Endodermal cell (in vitro differentiated cells): ENCODE results near the gene CRY1. TPM values are rescaled to one million over a fixed set of nuclear protein-coding genes. Genes with fewer than 3 reads are reported as not detected.

Source experiments
- DNase-seq: peaks from one replicate; pipeline ENCODE4 v3.0.0-alpha.2; 2017
- H3K27ac ChIP-seq: 2 replicates; pipeline ENCODE4 v1.5.1; 2013; ENCODE audit warnings: mild to moderate bottlenecking, low read depth, low read length, moderate library complexity
- H3K27me3 ChIP-seq: 2 replicates; pipeline ENCODE4 v1.6.1; 2013; ENCODE audit warnings: mild to moderate bottlenecking, low read length, moderate library complexity; ENCODE audit not compliant: insufficient read depth, control insufficient read depth, poor library complexity, severe bottlenecking
- H3K36me3 ChIP-seq: 2 replicates; pipeline ENCODE4 v1.7.0; 2013; ENCODE audit warnings: mild to moderate bottlenecking, low read length, moderate library complexity; ENCODE audit not compliant: control insufficient read depth, insufficient read depth
- H3K4me1 ChIP-seq: one replicate; pipeline ENCODE4 v1.7.0; 2013; ENCODE audit warnings: low read length; ENCODE audit not compliant: control insufficient read depth, insufficient read depth
- H3K4me3 ChIP-seq: 2 replicates; pipeline ENCODE4 v1.5.1; 2013; ENCODE audit warnings: mild to moderate bottlenecking, low read length, moderate library complexity
- H3K9ac ChIP-seq: 2 replicates; pipeline ENCODE4 v1.6.1; 2013; ENCODE audit warnings: mild to moderate bottlenecking, low read length, moderate library complexity; ENCODE audit not compliant: poor library complexity, severe bottlenecking; ENCODE audit errors: extremely low read depth
- H3K9me3 ChIP-seq: 2 replicates; pipeline ENCODE4 v1.6.1; 2013; ENCODE audit warnings: mild to moderate bottlenecking, low read length, moderate library complexity; ENCODE audit not compliant: control insufficient read depth
- H3K27ac Mint-ChIP-seq: 2 replicates; pipeline ENCODE4 v1.8.0; 2020; ENCODE audit warnings: mixed read lengths
- H3K27me3 Mint-ChIP-seq: 2 replicates; pipeline ENCODE4 v1.8.0; 2021; ENCODE audit warnings: mild to moderate bottlenecking, mixed read lengths; ENCODE audit not compliant: insufficient read depth
- H3K36me3 Mint-ChIP-seq: 2 replicates; pipeline ENCODE4 v1.8.0; 2020; ENCODE audit warnings: low read depth, mixed read lengths
- H3K4me1 Mint-ChIP-seq: 2 replicates; pipeline ENCODE4 v1.8.0; 2020; ENCODE audit warnings: mixed read lengths
- H3K4me3 Mint-ChIP-seq: 2 replicates; pipeline ENCODE4 v1.8.0; 2020; ENCODE audit warnings: mild to moderate bottlenecking, moderate library complexity, mixed read lengths
- H3K9me3 Mint-ChIP-seq: 2 replicates; pipeline ENCODE4 v1.8.0; 2020; ENCODE audit warnings: mild to moderate bottlenecking, mixed read lengths
- CTCF ChIP-seq: fragments of 200-600 bp; sonication (generic); conservative IDR thresholded peaks from 2 replicates; pipeline ENCODE4 v1.5.0; 2021; ENCODE audit warnings: antibody characterized with exemption, mild to moderate bottlenecking
- WGBS, 2 experiments: methylation state at CpG; one replicate each; pipeline versions ENCODE4 v1.1.5 to v1.1.7; 2013; ENCODE audit warnings: missing lambda C conversion rate in 2 of 2, mixed read lengths in 1 of 2; ENCODE audit not compliant: insufficient coverage in 1 of 2, insufficient read length in 1 of 2; 5-methylcytosine and 5-hydroxymethylcytosine counted together
- total RNA-seq, 2 donors: library from RNA; stranded (reverse); fragmentation: NEBNext Ultra II Directional in 1 of 2; extraction: Animal tissue kit (Norgen Biotek cat#: 25700) in 1 of 2; gene quantifications; 2 replicates in 1 of 2; 3 replicates in 1 of 2; pipeline ENCODE4 v1.2.1, GENCODE V29; 2021

CRY1 gene
- total RNA-seq, 2 donors from 2014 or later: 29.9 to 33.4 TPM

GRCh38 chr12:106950591-106950990, 142.8 kb downstream of the CRY1 start:
- no peaks in the 10 kb centered on the region for H3K36me3 ChIP-seq
- H3K27ac ChIP-seq: no peak overlapping the region
- no peaks in the 10 kb centered on the region for H3K4me1 ChIP-seq
- H3K9me3 Mint-ChIP-seq: peaks cover 52% of the 10 kb centered on the region
- 96 to 100% methylated on average over 2 to 5 of the region's 5 CpGs for WGBS, 2 experiments
- peaks cover 43% of the 10 kb centered on the region for H3K27me3 Mint-ChIP-seq
- H3K4me1 Mint-ChIP-seq: no peaks in the 10 kb centered on the region
- H3K9me3 ChIP-seq: peaks cover 28% of the 10 kb centered on the region
- no peaks in the 10 kb centered on the region for H3K27me3 ChIP-seq
- no peak overlapping the region for H3K27ac Mint-ChIP-seq
- no peak for TF ChIP-seq CTCF
- H3K4me3 Mint-ChIP-seq: no peak overlapping the region
- DNase-seq: no peak
- no peaks in the 10 kb centered on the region for H3K36me3 Mint-ChIP-seq
- H3K4me3 ChIP-seq: no peak overlapping the region
- H3K9ac ChIP-seq: no peak overlapping the region

- H3K27me3 ChIP-seq: no peaks in the 10 kb centered on the region
- no peak for TF ChIP-seq CTCF
- no peaks in the 10 kb centered on the region for H3K4me1 ChIP-seq
- peaks cover 19% of the 10 kb centered on the region for H3K27me3 Mint-ChIP-seq
- H3K36me3 ChIP-seq: no peaks in the 10 kb centered on the region
- H3K4me3 ChIP-seq: no peak overlapping the region
- no peak overlapping the region for H3K27ac ChIP-seq
- no peaks in the 10 kb centered on the region for H3K4me1 Mint-ChIP-seq
- H3K9me3 ChIP-seq: peaks cover 53% of the 10 kb centered on the region
- no peak overlapping the region for H3K4me3 Mint-ChIP-seq
- H3K9ac ChIP-seq: no peak overlapping the region
- peaks cover 67% of the 10 kb centered on the region for H3K9me3 Mint-ChIP-seq
- no peak for DNase-seq
- no peak overlapping the region for H3K27ac Mint-ChIP-seq
- H3K36me3 Mint-ChIP-seq: no peaks in the 10 kb centered on the region
Observed at GRCh38 chr12:106947461-106947860, 145.9 kb downstream of the CRY1 start.

- no peak overlapping the region for H3K27ac ChIP-seq
- Mint-ChIP-seq H3K4me1 (no peaks in the 10 kb centered on the region), H3K9me3 (peaks cover 72% of the 10 kb centered on the region), H3K27ac (no peak overlapping the region), H3K36me3 (no peaks in the 10 kb centered on the region), H3K4me3 (no peak overlapping the region), H3K27me3 (peaks cover 9% of the 10 kb centered on the region)
- no peak overlapping the region for H3K4me3 ChIP-seq
- H3K36me3 ChIP-seq: no peaks in the 10 kb centered on the region
- no CpG with 5 or more reads among the region's 1 CpG for WGBS, 2 experiments
- H3K9ac ChIP-seq: no peak overlapping the region
- H3K9me3 ChIP-seq: peaks cover 60% of the 10 kb centered on the region
- DNase-seq: no peak
- no peaks in the 10 kb centered on the region for H3K4me1 ChIP-seq
- H3K27me3 ChIP-seq: no peaks in the 10 kb centered on the region
- TF ChIP-seq CTCF: no peak
Observed at GRCh38 chr12:106945261-106945851, 148.0 kb downstream of the CRY1 start.
